ENCODE data around the gene PSMA6.
"Not testable (repeated sequence)": the region's sequence is repeated elsewhere in the genome, so short reads cannot be mapped to it uniquely, and the experiment has no call there.

Gene PSMA6

DNA sequence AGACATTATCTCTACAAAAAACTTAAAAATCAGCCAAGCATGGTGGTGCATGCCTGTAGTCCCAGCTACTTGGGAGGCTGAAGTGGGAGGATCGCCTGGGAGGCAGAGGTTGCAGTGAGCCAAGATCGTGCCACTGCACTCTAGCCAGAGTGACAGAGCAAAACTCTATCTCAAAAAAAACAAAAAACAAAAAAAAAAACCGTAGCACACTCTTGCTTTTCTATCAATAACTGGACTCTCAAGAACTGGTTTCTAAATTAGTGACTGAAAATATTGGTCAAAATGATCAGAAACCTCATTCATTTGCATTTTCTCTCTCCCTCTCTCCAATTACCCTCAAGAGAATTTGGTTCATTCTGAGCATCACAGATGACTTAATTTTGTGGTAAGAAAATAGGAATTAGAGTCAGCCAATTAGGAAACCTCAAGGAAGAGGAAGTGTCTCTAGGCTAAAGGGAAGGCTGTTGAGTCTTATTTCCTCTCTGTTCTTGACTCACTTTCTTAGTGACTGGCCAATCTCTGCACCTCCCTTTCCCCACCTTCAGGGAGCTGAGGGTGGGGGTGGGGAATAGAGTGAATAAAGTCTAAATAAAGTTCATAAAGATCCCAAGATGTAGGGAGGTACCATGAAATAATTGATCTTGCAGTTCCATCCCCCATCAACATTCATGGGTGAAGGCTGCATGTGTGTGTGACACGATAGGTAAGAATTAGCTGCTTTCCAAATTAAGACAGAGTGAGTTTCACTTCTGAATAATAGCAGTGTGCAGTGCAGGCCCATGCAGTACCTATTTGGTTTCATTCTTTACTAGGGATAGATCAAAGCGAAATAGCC, 6.8 kb upstream of the PSMA6 start:
- no peak for DNase-seq

DNA sequence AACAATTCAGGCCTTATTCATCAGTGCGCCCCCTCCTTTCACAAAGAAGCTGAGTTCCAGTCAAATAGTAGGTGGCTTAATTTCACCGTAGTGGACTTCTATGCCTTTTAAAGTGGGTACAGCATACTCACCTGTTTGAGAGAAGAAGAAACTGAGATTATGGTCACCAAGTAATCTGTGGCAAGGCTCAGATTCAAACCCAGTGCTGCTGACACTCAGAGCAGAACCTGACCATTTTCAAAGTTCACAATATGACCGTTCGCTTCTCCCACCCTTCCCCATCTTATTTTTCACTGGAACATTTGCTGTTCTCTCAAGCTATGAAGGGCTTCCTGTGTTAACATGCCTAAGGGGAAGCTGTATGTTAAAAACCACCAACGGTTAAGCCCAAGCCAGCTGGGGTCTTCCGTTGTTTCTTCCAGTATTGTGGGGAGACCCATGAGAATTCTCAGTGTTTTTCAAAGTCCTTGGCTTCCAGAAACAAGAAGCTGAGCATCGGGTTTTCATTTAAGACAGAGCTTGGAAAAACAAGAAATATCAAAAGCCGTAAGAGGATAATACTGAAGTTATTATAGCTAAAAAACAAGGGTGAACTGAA, 6.1 kb upstream of the PSMA6 start:
- no peak for DNase-seq

DNA sequence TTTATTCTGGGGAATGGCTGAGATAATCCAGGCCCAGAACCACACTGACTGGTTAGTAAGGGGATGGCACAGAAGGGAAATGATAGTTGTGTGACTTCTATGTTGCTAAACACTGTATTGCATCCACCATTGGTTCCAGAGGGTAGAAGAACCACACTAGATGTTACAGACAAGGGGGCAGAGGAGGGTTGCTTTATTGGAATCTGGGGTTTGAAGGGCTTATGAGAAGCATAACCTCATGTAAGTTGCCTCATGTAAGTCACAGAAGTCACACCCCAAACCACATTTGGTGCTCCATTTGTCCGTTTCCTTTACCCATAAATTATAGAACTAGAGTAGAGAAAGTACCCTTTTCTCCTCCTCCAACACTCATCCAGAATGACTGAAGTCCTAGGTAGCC, 5.5 kb upstream of the PSMA6 start:
- no peak for DNase-seq

DNA sequence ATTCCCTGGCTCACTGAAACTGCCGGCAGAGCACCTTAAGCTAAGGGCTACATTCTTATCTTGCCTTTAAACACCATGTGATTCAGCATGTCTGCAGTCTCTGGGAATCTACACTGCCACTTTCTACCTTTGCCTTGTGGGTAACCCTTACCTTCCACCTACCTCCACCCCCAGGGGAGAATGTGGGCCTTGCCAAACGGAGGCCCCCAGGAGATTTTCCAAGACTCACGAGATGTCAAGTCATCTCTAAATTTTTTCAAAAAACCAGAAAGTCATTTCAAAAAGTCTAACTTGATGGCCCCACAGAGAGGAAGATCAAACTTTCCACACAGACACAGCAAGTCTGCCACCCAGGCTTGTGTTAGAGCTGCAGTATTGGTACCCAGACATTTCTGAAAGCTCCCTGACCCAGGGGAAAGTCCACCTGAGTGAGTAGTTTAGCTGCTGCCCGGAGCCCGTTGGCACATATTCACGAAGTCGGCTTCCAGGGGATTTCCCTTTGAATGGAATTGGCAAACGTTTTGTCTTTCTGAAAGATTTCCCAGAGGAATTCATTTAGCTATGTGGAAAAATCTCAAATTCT, 4.7 kb upstream of the PSMA6 start:
- DNase-seq = no peak

DNA sequence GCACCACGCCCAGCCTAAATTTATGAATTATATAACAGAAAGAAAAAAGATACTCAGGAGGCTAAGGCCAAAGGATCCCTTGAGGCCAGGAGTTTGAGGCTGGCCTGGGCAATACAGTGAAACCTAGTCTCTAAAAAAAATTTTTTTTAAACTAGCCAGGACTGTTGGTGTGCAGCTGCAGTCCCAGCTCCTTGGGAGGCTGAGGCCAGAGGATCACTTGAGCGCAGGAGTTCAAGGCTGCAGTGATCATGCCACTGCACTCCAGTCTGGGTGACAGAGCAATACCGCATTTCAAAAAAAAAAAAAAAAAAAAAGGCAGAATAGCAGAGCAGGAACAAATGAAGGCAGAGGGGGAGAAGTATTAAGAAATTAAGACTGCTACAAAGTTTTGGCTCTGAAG, 2.6 kb upstream of the PSMA6 start:
- DNase-seq = no peak

DNA sequence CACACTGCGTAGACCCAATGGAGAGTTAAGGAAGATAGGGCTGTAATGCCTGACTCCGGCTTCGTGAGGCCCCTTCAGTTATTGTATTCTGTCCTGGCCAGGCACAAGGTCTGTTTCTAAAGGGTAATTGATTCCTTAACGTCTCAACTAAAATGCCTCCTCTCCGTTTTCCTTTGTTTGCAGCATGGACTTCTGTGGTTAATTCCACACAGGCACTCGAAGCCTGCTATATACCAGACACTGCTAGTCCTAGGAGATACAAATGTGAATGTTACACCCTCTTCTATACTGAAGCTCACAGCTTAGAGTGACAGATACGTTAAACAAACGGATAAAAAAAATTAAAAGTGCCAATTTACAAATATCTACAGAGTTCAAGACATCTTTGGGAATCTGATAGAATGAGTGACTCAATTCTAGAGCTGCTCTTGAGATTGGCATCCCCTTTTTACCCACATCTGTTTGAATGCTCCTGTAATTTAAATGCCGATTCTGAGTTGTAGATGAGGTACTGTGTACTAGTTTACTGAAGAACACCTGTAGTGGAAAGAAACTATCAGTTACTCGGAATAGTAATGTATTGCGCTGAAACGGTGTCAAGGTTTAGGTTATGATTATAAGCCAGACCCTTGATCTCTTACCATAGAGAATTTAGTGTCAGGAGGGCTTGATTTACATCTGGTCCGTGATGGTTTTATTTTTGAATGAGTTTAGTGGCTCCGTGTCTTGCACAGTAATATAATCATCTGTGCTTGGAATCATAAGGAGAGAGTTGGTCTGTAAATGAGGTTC, 784 bp downstream of the PSMA6 start:
- peak; percentile 91 for DNase-seq

DNA sequence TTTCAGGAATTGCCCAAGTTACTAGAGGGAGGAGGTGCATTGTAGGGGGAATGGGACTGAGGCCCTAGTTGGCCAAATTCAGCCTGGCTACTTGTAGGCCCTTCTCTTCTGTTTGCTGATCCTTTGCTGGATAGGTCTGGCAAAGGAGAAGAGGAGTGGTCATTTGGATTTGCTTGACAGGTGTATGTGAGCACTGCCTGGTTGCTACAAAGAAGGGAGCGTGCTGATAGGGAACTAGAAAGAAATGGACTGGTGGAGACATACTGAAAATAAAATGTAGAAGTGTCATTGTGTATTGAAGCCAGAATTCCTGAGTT, 3.6 kb downstream of the PSMA6 start:
- DNase-seq = peak; percentile 97

DNA sequence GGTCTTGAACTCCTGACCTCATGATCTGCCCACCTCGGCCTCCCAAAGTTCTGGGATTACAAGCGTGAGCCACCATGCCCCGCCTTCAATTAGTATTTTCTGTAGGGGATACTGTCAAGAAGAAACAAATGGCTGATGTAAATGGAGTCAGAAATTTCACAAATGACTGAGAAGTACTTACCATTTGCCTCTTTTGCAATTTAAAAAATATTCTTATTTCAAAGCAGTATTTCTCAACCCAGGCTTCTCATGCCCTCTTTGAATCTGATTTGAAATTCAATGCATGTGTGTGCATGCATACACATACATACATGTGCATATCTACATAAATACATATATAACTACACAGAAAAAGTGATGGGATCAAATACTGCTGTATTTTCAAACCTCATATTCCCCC, 4.4 kb downstream of the PSMA6 start:
- no peak for DNase-seq

DNA sequence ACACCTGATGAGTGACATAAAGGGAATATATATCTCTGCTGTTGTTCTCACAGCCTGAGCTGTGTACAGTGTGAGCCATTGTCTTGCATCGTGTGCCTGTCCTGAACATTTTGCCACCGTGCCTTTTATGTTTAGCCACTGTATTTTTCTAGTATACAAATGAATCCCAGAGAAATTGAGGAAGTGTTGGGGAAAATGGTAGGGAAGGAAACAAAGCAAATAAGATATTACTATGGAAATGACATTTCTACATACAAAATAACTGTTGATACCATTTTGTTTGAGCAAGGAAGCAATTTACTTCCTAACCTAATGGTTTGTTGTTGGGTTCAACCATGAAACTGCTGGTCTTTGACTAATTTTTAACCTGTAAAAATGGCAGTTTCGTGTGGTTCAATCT, 5.5 kb downstream of the PSMA6 start:
- peak; percentile 34 for DNase-seq

DNA sequence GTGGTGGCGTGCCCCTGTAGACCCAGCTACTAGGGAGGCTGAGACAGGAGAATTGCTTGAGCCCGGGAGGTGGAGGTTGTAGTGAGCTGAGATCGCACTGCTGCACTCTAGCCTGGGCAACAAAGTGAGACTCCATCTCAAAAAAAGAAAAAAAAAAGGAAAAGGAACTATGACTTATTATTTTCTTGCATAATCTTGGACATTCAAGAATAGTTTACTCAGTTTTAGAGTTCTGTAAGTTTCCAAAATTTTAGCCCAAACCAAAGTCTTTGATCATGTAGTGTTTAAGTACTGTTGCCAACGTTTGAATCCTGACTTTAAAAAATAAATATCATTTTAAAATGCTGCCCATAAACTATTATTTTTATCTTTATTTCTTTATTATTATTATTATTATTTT, 6.2 kb downstream of the PSMA6 start:
- no peak for DNase-seq

DNA sequence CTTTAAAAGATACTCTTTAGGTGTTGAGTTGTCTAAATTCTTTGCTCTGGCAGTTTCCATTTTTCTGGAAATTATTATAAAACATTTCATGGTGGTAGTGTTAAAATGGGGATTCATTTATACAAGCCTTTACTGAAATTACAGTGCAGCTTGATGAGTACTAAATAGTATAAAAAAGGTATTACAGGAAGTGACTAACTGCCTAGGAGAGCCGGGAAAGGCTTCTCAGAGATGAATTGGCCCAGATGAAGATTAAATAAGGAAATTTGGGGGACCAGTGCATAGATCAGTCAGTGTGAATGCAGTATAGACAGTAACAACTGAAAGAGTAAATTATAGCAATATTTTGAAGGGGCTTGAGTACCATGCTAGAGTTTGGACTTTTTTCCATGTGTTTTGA, 7.5 kb downstream of the PSMA6 start:
- no peak for DNase-seq

DNA sequence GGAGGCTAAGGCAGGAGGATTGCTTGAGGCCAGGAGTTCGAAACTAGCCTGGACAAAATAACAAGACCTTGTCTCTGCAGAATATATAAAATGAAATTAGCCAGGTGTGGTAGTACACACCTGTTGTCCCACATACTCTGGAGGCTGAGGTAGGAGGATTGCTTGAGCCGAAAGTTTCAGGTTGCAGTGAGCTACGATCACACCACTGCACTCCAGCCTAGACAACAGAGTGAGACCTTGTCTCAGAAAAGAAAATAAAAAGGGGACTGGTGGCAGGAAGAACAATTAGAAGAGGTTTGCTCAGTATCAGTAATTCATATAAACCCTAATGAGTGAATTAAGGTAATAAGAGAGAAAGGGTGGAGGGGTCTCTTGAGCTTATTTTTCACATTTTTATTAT, 8.0 kb downstream of the PSMA6 start:
- peak; percentile 49 for DNase-seq

DNA sequence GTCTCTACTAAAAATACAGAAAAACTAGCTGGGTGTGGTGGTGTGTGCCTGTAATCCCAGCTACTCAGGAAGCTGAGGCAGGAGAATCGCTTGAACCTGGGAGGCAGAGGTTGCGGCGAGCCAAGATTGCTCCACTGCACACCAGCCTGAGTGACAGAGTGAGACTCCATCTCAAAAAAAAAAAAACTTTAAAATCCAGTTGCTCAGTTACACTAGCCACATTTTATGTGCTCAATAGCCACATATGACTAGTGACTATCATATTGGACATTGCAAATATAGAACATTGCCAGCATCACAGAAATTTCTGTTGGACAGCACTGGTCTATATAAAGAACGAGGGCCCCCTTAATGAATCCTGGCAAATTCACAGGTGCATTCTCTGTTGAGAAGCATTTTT, 9.2 kb downstream of the PSMA6 start:
- DNase-seq = not testable (repeated sequence)

DNA sequence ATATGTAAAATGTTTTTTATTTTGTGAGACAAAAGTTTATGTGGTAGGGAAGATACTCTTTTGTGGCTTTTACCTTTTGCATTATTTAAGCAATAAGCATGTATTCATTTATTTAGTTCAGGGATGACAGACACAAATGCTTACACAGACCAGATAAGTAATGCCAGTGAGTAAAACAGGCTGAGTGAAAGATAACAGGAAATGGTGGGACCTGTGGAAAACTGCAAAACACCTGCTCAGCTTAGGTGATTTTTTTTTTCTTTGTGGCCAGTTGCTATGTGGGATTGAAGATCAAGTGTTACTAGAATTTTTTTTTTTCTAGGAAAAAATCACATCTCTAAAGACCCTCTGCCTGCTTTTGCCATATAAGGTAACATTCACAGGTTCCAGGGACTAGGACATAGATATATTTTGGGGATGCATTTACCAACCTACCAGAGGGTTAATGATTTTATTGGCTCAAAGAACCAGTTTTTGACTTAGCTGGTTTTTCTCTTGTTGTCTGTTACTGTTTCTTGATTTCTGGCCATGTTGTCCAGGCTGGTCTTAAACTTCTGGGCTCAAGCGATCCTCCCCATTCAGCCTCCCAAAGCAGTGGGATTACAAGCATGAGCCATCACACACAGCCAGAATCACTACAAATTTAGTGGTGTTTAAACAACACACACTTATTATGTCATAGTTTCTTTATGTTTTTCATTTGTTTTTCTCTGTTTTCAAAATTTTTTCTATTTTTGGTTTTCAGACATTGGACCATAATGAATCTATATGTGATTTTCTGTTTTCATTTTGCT, 9.8 kb downstream of the PSMA6 start:
- peak; percentile 69 for DNase-seq

DNA sequence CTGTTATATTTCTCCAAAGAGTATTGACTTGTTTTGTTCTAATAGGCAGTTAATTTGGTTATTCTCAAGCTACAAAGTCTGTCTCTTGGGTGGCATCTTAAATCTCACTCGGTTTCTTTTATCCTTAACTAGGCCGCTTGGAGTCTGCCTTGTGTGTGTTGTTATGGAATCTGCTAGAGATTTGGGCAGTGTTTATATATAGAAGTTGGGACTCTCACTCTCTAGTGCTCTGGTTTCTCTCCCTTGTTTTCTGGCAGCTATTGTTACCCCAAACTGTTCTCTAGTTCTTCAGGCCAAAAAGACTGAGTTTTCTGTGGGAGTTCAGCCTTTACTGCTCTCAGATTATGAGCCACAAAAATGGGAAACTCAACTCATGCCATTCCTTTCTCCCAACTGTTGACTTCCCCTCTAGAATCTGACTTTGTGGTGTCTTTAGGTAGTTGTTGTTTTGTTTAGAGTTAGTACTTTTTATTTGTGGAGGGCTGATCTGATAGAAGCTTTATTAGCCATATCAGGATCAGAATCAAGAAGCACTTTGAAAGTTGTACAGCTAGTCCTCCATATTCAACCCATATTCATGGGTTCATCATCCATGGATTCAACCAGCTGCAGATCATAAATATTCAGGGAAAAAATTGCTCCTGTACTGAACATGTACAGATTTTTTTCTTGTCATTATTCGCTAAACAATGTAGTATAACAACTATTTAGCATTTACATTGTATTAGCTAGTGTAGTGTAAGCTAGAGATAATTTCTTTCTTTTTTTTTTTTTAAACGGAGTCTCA, 11.2 kb downstream of the PSMA6 start:
- no peak for DNase-seq

DNA sequence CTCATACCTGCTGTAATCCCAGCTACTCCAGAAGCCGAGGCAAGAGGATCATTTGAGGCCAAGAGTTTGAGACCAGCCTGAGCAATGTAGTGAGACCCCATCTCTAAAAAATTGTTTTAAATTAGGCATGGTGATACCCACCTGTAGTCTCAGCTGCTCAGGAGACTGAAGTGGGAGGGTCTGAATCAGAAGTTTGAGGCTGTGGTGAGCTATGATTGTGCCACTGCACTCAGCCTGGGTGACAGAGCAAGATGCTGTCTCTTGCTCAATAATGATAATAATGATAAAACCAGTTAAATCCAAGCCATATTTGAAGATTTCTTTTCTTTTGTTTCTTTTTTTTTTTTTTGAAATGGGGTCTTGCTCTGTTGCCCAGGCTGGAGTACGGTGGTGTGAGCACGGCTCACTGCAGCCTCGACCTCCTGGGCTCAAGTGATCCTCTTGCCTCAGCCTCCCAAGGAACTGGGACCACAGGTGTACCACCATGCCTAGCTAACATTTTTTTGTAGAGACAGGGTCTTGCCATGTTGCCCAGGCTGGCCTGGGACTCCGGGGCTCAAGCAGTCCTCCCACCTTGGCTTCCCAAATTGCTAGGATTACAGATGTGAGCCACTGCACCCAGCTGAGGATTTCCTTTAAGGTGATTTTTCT, 12.8 kb downstream of the PSMA6 start:
- DNase-seq = no peak

DNA sequence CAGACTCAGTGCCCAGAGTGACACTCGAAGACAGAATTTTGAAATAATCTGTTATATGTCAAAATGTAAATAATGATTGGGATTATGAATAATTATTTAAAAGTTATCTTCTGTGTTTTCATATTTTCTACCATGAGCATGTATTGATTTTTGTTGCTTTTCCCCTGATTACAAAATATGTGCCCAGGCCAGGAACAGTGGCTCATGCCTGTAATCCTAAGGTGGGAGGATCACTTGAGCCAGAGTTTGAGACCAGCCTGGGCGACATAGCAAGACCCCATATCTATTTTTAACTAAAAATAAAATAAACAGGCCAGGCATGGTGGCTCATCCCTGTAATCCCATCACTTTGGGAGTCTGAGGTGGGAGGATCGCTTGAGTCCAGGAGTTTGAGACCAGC, 13.5 kb downstream of the PSMA6 start:
- no peak for DNase-seq

DNA sequence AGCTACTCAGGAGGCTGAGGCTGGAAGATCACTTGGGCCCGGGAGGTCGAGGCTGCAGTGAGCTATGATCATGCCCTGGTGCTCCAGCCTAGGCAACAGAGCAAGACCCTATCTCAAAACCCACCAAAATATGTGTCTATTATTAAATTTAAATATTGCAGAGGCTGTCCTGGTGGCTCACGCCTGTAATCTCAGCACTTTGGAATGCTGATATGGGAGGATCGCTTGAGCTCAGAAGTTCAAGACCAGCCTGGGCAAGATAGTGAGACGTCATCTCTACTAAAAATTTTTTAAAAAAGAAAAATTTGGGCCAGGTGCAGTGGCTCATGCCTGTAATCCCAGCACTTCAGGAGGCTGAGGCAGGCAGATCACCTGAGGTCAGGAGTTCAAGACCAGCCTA, 13.9 kb downstream of the PSMA6 start:
- DNase-seq = no peak

DNA sequence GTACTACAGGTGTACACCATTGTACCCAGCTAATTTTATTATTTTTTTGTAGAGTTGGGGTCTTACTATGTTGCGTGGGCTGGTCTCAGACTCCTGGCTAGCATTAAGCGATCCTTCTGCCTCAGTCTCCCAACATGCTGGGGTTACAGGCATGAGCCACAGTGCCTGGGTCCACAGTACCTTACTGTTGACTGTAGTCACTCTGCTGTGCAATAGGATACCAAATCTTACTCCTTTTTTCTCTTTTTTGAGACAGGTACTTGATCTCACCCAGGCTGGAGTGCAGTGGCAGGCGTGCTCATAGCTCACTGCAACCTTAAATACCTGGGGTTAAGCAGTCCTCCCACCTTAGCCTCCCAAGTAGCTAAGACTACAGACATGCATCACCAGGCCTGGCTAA, 25.6 kb downstream of the PSMA6 start:
- no peak for DNase-seq

DNA sequence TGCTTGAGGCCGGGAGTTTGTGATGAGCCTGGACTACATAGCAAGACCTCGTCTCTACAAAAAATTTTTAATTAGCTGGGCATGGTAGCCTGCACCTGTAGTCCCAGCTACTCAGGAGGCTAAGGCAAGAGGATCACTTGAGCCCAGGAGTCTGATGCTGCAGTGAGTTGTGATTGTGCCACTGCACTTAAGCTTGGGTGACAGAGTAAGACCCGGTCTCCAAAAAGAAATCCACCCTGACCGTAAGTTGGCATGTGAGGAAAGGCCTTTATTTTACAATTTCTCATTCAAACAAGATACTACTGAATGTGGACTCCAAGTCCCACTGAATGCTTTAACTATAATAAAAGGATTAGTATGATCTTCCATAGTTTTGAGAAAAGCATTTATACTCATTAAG, 27.3 kb downstream of the PSMA6 start:
- no peak for DNase-seq

DNA sequence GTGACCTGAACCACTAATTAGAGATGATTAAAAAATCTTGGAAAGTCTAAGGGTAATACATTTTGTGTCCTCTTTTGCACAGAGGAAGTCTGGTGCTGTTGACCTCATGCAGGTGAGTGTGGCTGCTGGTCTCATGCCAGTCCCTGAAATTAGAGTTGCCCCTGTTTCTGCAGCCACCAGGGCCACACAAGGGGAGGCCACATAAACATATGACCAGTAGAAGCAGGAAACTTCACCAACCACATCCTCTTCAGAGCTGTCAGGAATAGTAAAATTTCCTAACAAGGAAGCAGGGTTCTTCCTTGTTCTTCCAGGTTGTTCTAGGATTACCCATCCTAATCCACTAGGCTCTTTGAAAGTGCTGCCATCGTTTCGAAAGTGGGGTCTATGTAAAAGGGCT, 28.3 kb downstream of the PSMA6 start:
- peak; percentile 84 for DNase-seq

DNA sequence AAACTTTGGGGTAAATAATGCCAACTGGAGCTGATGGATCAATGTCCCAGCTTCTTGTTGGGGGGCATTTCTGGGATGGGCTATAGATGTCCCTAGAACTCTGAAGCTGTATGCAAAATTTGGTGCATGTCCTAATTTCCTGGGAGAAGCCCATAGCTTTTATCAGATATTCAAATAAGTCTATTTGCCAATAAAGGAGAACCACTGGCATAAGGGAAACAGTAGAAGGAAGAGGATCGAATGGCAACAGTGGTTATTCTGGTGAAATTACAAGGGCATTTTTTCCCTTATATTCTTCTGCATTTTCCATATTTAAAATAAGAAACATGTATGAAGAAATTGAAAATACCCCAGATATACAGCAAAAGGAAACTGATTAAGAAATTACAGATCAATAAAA, 34.2 kb downstream of the PSMA6 start:
- no peak for DNase-seq
